SIG-M5 (cell line): Measurements from ENCODE around the gene LPGAT1.
"Not testable (repeated sequence)": the region's sequence is repeated elsewhere in the genome, so short reads cannot be mapped to it uniquely, and the experiment has no call there.

ENCODE experiments used
- DNase-seq: peaks from one replicate; lab custom pipeline; 2025; lab: John Stamatoyannopoulos, UW

The LPGAT1 gene

DNA sequence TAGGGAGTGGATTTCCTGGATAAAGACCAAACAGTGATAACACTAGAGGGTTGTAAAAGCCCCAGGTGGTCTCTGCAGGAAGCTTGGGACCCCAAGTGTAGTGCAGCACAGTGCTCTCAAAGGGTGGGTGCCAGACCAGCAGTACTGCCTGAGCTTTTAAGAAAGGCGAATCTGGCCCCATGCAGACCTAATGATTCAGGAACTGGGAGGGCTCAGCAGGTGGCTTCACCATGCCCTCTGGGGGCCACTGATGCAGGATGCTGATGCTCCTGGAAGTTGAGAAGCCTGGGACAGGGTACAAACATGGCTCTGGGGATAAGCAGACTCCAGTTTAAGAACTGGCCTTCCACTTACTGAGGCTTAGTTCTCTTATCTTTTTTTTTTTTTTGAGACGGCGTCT, 126.0 kb downstream of the LPGAT1 start:
- no peak for DNase-seq

DNA sequence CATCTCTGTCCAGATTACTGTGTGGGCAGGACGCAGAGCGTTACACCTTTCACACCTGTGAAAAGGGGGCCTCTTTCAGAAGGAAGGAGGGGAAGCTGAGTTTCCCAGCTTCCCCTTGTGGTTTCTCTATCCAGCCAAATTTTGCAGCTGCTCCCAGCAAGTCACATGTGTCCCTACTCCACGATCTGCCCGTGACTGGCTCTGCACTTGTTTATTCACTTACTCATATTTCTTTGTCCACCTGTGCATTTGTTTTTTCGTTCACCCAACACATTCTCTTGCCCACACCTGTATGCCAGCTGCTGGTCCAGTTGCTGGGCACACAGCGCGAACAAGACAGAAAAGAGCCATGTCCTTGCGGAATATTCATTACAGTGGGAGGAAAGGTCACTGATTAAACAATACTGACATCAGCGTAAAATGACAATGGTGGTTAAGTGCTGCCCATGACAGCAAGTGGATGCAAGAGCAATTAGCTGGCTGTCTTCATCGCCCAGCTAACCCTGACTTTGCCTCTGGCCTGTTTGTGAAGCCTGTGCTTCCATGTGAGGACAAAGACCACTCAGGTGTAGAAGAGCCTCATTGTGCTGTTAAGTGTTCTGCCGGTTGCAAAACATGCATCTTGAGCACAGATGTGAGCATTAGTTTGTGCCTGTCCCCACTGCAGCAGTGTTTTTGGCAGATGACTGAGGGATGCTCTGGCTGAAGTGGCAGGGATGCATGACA, 126.6 kb downstream of the LPGAT1 start:
- no peak for DNase-seq

DNA sequence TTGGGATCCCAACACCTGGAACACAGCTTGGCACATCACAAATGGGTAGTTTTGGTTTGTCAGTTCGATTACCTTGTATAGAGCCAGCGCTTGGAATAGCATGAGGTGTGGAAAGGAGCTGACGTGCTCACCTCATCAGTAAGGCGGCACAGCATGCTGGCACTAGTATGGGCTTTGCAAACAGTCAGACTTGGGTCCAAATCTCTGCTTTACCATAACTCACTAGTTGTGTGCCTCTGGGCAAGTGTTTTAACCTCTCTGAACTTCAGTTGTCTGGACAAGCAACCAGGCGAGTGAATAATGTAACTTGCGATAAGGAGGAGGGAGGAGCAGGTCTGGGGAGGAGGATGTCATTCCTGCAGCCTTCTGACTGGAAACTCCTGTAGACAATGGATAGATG, 128.8 kb downstream of the LPGAT1 start:
- DNase-seq: no peak

DNA sequence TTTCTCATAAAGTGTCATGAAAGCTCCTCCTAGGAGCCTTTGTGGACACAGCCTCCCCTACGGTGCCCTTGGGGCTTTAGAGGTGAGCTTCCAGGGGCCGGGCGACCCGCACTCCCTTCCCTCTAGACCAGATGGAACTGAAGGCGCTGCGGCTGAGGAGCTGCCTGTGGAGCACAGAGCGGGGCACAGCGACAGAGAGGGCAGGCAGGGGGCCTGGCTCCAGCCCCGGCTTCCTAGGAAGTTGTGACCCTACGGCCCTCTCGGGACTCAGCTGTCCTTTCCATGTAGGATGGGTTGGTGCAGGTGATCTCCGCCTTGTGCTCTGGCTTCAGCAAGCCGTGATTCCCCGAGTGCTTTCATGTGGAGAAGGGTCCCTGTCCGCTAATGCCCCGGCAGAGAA, 131.5 kb downstream of the LPGAT1 start:
- no peak for DNase-seq

DNA sequence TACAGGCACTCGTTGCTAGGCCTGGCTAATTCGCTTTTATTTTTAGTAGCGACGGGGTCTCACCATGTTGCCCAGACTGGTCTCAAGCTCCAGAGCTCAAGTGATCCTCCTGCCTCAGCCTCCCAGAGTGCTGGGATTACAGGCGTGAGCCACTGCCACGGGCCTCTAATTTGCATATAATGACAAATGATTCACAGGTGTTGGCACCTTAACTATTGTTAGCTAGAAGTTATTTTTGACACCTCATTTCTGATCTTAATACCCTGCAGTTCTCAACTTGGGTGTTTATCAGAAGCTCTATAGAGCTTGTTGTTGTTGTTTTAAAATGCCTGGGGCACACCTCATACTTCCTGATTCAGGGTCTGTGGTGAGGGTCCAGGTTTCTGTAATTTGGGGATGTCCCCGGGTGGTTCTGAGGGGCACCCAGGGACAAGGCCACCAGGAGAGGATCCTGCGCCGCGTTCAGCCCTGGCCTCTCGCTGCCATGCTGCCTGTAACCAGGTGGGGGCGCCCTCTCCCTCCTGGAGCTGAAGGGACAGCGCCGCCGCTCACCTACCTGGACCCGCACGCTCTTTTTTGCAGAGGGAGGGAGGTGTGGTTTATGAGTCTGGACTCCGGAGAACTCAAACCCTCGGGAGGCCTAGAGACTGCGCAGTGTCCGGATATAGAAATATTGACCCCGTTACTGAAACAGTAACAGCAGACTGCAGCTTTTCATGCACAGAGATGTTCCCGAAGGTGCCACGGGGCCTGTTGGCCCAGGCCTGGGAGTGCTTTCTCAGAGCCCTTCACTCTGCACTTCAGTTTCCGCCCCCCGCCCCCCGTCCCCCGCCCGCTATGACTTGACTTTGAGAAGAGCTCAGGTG, 132.2 kb downstream of the LPGAT1 start:
- DNase-seq: no peak

DNA sequence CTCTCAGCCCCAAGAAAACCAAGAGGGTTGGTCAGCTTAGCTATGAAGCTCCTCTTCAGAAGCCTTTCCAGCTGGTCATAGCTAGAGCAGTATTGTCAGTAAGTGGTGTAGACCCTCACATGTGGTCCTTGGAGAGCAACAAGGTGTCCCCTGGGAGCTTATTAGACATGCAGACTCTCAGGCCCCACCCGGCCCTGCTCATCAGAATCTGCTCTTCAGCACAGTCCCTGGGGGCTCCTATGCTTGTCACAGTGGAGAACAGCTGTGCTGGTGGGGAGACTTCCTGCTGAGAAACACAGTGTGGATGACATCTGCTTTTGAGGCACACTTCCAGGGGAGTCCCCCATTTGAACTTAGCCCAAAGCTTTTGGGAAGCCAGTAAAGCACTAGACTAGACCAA, 133.2 kb downstream of the LPGAT1 start:
- DNase-seq: no peak

DNA sequence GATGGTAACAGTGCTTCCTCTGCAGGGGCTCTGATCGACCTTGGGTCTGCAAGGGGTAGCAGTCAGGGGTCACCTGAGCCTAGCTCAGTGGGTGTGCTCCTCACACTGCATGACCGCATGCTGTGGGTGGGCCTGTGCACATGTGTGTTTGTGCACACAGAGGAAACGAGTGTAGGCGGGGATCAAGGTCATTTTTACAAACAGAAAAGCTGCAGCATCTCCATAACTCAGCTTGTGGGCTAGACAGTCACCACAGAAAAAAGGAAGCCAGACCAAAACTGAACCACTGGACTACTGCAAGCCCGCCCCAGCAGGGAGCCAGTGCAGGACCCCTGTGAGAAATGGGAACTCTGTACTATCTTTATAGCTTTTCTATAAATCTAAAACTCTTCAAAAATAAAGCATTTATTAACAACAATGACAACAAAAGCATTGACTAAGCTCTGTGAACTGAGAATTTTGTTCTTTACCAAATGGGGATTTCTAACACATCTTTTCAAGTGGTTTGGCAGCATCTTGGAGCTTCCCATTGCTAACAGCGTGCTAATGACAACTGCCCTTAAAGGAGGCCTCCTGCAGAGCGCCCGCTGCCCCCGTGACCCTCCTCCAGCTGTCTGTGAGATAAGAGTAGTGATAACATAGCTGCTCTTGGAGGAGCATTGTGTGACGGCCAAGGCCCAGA, 135.3 kb downstream of the LPGAT1 start:
- no peak for DNase-seq

DNA sequence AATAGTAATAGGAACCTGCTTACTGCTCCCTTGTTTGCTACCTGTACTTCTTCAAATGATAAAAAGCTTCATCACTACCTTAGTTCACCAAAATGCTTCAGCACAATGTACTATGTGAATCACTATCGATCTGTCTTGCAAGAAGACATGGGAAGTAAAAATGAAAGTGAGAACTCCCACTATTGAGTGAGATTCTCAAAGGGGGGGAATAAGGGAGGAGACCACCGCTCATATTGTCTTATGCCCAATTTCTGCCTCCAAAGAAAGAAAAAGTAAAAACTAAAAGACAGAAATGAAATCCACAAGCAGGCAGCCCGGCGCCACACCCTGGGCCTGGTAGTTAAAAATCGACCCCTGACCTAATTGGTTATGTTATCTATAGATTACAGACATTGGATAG, 136.7 kb downstream of the LPGAT1 start:
- DNase-seq: not testable (repeated sequence)
